ENCODE measurements around the gene LTBP1.

DNA sequence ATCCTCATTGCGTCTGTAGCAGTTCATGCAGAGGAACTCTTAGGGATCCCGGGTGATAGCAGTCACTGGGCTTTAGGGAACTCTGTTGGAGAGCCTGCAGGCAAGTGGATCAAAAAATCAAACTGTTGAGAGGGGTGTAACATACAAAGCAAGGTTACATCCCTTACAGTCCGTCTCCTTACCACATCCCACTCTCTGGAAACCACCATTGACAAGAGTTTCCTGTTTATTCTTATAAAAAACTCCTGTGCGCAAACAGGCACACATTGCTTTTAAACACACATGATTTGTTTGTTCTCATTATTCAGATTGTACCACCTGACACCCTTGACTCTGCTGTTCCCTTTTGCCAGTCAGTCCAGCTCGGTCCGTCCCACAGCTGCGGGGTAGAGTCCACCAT, 137.7 kb downstream of the LTBP1 start:
- TF ChIP-seq POLR2A (IDR thresholded peaks at IDR 0.05; ENCODE audit: low read depth, low read length) (no peak), POLR2AphosphoS5 (IDR thresholded peaks at IDR 0.05; ENCODE audit: low read depth, low read length) (no peak)

Measured in GM12892 (cell line).